Activated CD4-positive, alpha-beta T cell treated with anti-CD3 and anti-CD28 coated beads, Interleukin-2, amount 10 ng/mL, durations not matched to agents 24 days and 14 days (primary cell): Measurements from ENCODE around the gene PSMA8. TPM values are rescaled to one million over a fixed set of nuclear protein-coding genes. Genes with fewer than 3 reads are reported as not detected.
"Not testable (repeated sequence)": the region's sequence is repeated elsewhere in the genome, so short reads cannot be mapped to it uniquely, and the experiment has no call there.

Experiments
- DNase-seq: peaks from one replicate; pipeline ENCODE4 v3.0.0; 2022
- H3K27ac Mint-ChIP-seq: one replicate; pipeline ENCODE4 v1.8.0; 2022; ENCODE audit warnings: mild to moderate bottlenecking, mixed read lengths
- H3K27me3 Mint-ChIP-seq: one replicate; pipeline ENCODE4 v1.8.0; 2022; ENCODE audit warnings: mixed read lengths
- H3K36me3 Mint-ChIP-seq: one replicate; pipeline ENCODE4 v1.8.0; 2022; ENCODE audit warnings: low read depth, mild to moderate bottlenecking, mixed read lengths
- H3K4me1 Mint-ChIP-seq: one replicate; pipeline ENCODE4 v1.8.0; 2021; ENCODE audit warnings: mixed read lengths
- H3K4me3 Mint-ChIP-seq: one replicate; pipeline ENCODE4 v1.8.0; 2022; ENCODE audit warnings: mild to moderate bottlenecking, moderate library complexity, mixed read lengths
- H3K9me3 Mint-ChIP-seq: one replicate; pipeline ENCODE4 v1.8.0; 2021; ENCODE audit warnings: mixed read lengths
- intact Hi-C: fragments of 100-400 bp; cut with micrococcal nuclease; formaldehyde crosslinking; loops from one replicate; pipeline ENCODE4 v1.15.1; 2023
- total RNA-seq: library from RNA; stranded (reverse); gene quantifications from 2 replicates; pipeline ENCODE4 v1.2.3, GENCODE V29; 2022

Gene PSMA8
- total RNA-seq, 1 donor from 2014 or later: 0.93 TPM

DNA sequence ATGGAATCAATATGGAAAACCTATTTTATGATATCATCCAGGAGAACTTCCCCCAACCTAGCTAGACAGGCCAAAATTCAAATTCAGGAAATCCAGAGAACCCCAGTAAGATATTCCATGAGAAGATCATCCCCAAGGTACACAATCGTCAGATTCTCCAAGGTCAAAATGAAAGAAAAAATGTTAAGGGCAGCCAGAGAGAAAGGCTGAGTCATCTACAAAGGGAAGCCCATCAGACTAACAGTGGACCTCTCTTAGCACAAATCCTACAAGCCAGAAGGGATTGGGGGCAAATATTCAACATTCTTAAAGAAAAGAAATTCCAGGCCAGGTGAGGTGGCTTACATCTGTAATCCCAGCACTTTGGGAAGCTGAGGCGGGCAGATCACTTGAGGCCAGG lies 11.7 kb upstream of the PSMA8 start:
- H3K27ac Mint-ChIP-seq, H3K4me1 Mint-ChIP-seq, DNase-seq, H3K4me3 Mint-ChIP-seq, H3K36me3 Mint-ChIP-seq, intact Hi-C loops, H3K9me3 Mint-ChIP-seq, H3K27me3 Mint-ChIP-seq: not testable (repeated sequence)

DNA sequence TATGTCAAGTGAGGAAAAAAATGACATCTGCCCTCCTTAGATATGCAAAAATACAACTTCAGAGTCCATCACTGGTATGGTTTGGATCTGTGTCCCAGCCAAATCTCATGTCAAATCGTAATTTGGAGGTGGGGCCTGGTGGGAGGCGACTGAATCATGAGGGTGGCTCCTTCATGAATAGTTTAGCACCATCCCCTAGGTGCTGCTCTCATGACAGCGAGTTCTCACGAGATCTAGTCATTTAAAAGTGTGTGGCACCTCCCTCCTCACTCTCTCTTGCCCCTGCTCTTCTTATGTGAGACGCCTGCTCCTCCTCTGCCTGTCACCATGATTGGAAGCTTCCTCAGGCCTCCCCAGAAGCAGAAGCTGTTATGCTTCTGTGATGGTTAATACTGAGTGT lies 5.9 kb upstream of the PSMA8 start:
- peaks cover 4% of the 10 kb centered on the region for H3K9me3 Mint-ChIP-seq
- H3K27me3 Mint-ChIP-seq: no peaks in the 10 kb centered on the region
- no peak overlapping the region for H3K27ac Mint-ChIP-seq
- no peaks in the 10 kb centered on the region for H3K4me1 Mint-ChIP-seq
- intact Hi-C loops: no loop called here
- no peak for DNase-seq
- H3K4me3 Mint-ChIP-seq: no peak overlapping the region
- no peaks in the 10 kb centered on the region for H3K36me3 Mint-ChIP-seq

DNA sequence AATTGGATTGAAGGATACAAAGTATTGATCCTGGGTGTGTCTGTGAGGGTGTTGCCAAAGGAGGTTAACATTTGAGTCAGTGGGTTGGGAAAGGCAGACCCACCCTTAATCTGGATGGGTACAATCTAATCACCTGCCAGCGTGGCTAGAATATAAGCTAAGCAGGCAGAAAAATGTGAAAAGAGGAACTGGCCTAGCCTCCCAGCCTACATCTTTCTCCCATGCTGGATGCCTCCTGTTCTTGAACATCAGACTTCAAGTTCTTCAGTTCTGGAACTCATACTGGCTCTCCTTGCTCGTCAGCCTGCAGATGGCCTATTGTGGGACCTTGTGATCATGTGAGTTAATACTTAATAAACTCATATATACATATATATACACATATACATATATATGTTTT lies 5.5 kb upstream of the PSMA8 start:
- H3K27me3 Mint-ChIP-seq, H3K36me3 Mint-ChIP-seq, intact Hi-C loops, H3K9me3 Mint-ChIP-seq, H3K4me3 Mint-ChIP-seq, H3K4me1 Mint-ChIP-seq, H3K27ac Mint-ChIP-seq, DNase-seq: not testable (repeated sequence)

DNA sequence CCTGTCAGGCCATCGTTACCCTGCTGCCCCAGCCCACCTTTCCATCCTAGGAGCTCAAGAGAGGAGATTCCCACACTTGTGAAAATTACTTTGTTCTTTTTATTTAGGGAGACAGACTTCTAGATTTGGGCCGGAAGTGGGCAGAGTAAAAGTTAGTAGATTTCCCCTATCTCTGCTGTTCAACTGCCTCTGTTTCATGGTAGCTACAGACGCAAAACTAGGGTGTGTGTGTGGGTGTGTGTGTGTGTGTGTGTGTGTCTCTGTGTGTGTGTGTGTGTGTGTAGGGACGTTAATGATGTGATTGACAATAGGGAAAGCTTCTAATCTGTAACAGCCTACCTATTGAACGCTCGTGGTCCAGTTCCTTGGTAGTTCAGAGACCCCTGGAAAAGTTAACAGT lies 438 bp downstream of the PSMA8 start:
- no peaks in the 10 kb centered on the region for H3K27me3 Mint-ChIP-seq
- peak overlapping the region; percentile 83 for H3K27ac Mint-ChIP-seq
- peaks cover 2% of the 10 kb centered on the region for H3K4me1 Mint-ChIP-seq
- no peak for DNase-seq
- H3K4me3 Mint-ChIP-seq: peak overlapping the region; percentile 80
- no peaks in the 10 kb centered on the region for H3K36me3 Mint-ChIP-seq
- H3K9me3 Mint-ChIP-seq: peaks cover under 1% of the 10 kb centered on the region
- intact Hi-C loops: no loop called here

DNA sequence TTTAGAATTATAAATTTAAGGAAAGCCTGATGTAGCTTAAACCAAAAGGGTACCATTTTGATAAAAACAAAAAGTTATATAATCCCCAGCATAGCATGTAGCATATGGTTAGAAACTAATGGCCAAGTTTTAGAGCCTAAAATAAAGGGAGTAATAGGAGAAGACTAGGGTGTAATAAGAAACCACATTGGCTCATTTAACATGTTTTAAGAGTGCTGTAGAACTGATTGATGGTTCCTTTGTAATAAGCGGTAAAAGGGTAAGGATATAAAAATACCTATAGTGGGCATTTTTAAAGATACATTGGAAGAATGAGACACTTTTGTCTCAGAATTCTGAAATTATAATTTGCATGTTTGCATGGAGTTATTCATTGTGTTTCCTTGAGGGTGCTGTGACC lies 1.9 kb downstream of the PSMA8 start:
- Mint-ChIP-seq H3K27ac (no peak overlapping the region), H3K4me1 (peaks cover 2% of the 10 kb centered on the region), H3K27me3 (no peaks in the 10 kb centered on the region), H3K9me3 (peaks cover 9% of the 10 kb centered on the region), H3K36me3 (no peaks in the 10 kb centered on the region), H3K4me3 (no peak overlapping the region)
- no peak for DNase-seq
- intact Hi-C loops: no loop called here

DNA sequence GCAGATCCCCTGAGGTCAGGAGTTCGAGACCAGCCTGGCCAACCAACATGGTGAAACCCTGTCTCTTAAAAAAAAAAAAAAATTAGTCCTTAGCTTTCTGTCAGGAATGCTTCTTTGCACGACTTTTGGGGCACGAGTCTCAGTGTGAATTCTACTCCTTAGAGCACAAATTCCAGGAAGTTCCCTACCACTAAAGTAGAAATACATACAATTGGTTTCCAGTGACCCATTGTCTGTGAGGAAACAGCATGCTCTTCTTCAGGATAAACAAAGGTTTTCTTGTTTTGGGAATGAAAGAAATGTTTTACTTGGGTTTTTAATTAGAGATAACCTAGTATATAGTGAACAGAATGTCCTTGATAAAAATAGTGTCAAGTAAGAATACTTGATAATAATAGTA lies 23.7 kb downstream of the PSMA8 start:
- intact Hi-C loops: no loop called here
- no peak for DNase-seq

DNA sequence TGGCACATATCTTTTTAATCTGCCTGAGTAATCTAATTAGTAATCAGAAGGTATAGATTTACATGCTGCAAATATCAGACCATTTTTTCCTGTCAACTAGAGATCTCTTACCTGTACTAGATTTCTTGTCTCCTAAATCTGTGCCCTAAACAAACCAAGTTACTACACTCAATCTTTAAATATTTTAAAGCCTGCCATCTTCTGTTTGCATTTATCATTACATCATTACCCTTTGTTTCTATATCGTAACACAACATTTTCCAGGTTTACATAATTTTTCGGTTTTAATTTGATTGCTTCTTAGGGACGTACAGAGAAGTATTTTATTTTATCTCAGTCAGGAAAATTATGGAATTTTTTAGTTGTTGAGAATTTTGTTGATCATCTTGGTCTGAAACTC lies 25.7 kb downstream of the PSMA8 start:
- intact Hi-C loops: loop anchor here (2.0 kb wide), 1 partner anchor 239 kb away; no protein-coding TSS in a partner anchor
- H3K27ac Mint-ChIP-seq: no peak overlapping the region
- no peaks in the 10 kb centered on the region for H3K36me3 Mint-ChIP-seq
- H3K4me3 Mint-ChIP-seq: no peak overlapping the region
- H3K4me1 Mint-ChIP-seq: no peaks in the 10 kb centered on the region
- no peak for DNase-seq
- no peaks in the 10 kb centered on the region for H3K9me3 Mint-ChIP-seq
- peaks cover 4% of the 10 kb centered on the region for H3K27me3 Mint-ChIP-seq

More for the DNA sequence above, 23.7 kb downstream of the PSMA8 start:
- Mint-ChIP-seq H3K36me3 (no peaks in the 10 kb centered on the region), H3K4me3 (no peak overlapping the region), H3K27ac (no peak overlapping the region), H3K4me1 (no peaks in the 10 kb centered on the region), H3K27me3 (peaks cover 6% of the 10 kb centered on the region), H3K9me3 (no peaks in the 10 kb centered on the region)

DNA sequence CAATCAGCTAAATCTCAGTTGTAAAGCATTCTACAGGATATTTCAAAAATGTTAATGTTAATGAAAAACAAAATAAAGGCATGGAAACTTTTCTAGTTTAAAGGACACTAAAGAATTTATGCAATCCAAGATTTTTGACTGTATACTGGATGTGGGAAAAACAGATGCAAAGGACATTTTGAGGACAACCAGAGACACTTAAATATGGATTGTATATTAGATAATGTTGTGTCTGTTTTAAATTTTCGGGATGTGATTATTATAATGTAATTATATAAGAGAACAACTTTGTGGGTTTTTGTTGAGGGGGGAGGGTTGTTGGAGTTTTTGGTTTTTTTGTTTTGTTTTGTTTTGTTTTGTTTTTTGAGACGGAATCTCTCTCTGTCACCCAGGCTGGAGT lies 30.9 kb downstream of the PSMA8 start:
- Mint-ChIP-seq H3K9me3 (no peaks in the 10 kb centered on the region), H3K36me3 (no peaks in the 10 kb centered on the region), H3K4me3 (no peak overlapping the region), H3K4me1 (no peaks in the 10 kb centered on the region), H3K27ac (no peak overlapping the region), H3K27me3 (no peaks in the 10 kb centered on the region)
- no peak for DNase-seq
- intact Hi-C loops: no loop called here

DNA sequence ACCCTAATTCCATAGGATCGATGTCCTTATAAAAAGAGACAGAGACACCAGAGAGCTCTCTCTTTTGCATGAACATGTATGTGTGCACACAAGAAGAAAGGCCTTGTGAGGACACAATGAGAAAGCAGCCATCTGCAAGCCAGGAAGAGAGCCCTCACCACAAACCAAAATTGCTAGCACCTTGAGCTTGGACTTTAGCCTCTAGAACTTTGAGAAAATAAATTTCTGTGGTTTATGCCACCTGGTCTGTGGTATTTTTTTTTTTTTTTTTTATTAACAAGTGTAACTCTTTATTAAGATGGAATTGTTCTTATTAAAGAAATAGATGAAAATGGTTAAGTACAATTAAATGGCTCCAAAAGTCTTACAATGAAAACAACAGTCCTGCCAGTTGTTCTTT lies 33.9 kb downstream of the PSMA8 start:
- H3K27ac Mint-ChIP-seq, H3K36me3 Mint-ChIP-seq, H3K4me1 Mint-ChIP-seq, intact Hi-C loops, H3K9me3 Mint-ChIP-seq, DNase-seq, H3K27me3 Mint-ChIP-seq, H3K4me3 Mint-ChIP-seq: not testable (repeated sequence)

DNA sequence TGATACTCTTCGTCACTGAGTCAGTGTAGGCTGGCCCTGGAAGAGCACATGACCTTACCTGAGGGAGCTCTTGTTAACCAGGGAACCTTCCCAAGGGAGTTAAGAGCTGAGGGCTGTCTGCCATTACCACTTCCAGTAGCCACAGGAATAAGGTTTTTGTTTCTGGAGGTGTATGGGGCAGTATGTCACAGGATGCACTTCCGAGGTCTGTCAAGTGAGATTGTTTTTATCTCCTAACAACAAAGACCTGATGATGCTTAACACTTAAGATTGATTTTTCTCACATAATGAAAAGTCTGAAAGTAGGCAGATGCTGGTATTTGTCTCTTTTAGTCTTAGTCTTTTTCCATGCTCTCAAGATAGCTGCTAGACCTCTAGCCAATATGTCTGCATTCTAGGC lies 41.8 kb downstream of the PSMA8 start:
- no peaks in the 10 kb centered on the region for H3K27me3 Mint-ChIP-seq
- no peak for DNase-seq
- H3K4me1 Mint-ChIP-seq: peaks cover 12% of the 10 kb centered on the region
- no peaks in the 10 kb centered on the region for H3K36me3 Mint-ChIP-seq
- no peaks in the 10 kb centered on the region for H3K9me3 Mint-ChIP-seq
- no peak overlapping the region for H3K27ac Mint-ChIP-seq
- intact Hi-C loops: no loop called here
- no peak overlapping the region for H3K4me3 Mint-ChIP-seq

DNA sequence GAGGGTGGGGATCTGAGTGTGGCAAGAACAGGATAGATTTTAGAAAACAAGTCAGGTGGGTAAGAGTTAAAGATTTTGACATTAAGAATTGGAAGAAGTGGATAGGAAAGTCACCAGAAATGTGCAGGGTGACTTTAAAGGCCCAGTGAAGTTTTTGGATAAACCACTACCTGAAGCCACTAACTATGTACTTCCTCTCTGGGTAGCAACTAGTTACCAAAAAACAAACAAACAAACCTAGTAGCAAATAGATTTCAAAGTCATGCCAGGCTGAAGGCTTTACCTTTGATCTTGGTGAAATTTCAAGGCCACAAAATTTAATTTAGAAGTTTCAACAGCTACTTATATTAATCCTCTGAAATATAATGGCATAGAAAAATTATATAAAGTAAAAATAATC lies 42.5 kb downstream of the PSMA8 start:
- no peak overlapping the region for H3K4me3 Mint-ChIP-seq
- no peak for DNase-seq
- no peaks in the 10 kb centered on the region for H3K27me3 Mint-ChIP-seq
- H3K27ac Mint-ChIP-seq: no peak overlapping the region
- peaks cover 12% of the 10 kb centered on the region for H3K4me1 Mint-ChIP-seq
- intact Hi-C loops: no loop called here
- H3K9me3 Mint-ChIP-seq: no peaks in the 10 kb centered on the region
- H3K36me3 Mint-ChIP-seq: no peaks in the 10 kb centered on the region

DNA sequence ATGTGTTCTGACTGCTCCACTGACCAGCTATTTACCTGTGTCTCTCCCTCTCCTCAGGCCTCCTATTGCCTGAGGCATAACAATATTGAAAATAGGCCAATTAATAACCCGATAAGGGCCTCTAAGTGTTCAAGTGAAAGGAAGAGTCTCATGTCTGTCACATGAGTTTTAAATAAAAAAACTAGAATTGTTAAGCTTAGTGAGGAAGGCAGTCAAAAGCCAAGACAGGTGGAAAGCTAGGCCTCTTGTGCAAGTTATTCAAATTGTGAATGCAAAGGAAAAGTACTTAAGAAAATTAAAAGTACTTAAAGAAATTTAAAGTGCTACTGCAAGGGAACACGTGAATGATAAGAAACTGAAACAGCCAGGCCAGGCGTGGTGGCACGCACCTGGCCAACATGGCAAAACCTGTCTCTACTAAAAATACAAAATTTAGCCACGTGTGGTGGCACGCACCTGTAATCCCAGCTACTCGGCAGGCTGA lies 47.7 kb downstream of the PSMA8 start:
- Mint-ChIP-seq H3K4me1 (peaks cover 6% of the 10 kb centered on the region), H3K9me3 (no peaks in the 10 kb centered on the region), H3K4me3 (no peak overlapping the region), H3K36me3 (no peaks in the 10 kb centered on the region), H3K27ac (no peak overlapping the region), H3K27me3 (no peaks in the 10 kb centered on the region)
- no peak for DNase-seq
- intact Hi-C loops: no loop called here

DNA sequence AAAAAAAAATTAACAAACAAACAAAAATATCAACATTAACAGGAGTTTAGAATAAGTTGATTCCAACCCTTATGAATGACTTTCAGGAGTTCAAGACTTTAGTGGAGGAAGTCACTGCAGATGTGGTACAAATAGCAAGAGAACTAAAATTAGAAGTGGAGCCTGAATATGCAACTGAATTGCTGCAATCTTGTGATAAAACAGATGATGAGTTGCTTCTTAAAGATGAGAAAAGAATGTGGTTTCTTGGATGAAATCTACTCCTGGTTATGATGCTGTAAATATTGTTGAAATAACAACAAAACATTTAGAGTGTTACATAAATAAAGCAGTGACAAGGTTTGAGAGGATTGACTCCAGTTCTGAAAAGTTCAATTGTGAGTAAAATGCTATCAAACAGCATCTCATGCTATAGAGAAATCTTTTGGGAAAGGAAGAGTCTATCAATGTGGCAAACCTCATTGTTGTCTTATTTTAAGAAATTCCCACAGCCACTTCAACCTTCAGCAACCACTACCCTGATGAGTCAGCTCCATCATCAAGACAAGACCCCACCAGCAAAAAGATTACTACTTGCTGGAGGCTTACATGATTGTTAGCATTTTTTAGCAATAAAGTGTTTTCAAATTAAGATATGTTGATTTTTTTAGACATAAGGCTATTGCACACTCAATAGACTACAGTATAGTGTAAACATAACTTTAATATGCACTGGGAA lies 49.9 kb downstream of the PSMA8 start:
- H3K27ac Mint-ChIP-seq: no peak overlapping the region
- no peak for DNase-seq
- no peak overlapping the region for H3K4me3 Mint-ChIP-seq
- peaks cover 5% of the 10 kb centered on the region for H3K9me3 Mint-ChIP-seq
- no peaks in the 10 kb centered on the region for H3K36me3 Mint-ChIP-seq
- intact Hi-C loops: no loop called here
- peaks cover 6% of the 10 kb centered on the region for H3K4me1 Mint-ChIP-seq
- no peaks in the 10 kb centered on the region for H3K27me3 Mint-ChIP-seq

DNA sequence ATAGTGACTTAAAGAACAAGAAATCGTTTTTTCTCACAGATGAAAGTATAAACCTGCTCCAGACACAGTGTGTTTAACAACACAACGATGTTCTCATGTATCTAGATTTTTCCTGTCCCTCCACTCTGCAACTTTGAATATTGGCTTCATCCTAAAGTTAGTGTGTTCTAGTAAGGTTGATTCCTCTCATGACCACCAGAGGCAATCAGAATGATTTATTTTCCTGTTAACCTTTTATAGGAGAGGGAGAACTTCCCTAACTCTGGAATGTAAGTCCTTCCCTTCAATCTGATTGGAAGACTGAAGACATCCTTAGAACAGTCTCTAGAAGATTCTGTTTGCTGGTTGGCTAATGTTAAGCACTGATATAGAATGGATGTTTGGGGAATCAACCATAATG lies 51.6 kb downstream of the PSMA8 start:
- intact Hi-C loops: no loop called here
- no peak overlapping the region for H3K4me3 Mint-ChIP-seq
- H3K4me1 Mint-ChIP-seq: peaks cover 14% of the 10 kb centered on the region
- H3K9me3 Mint-ChIP-seq: peaks cover 5% of the 10 kb centered on the region
- no peaks in the 10 kb centered on the region for H3K36me3 Mint-ChIP-seq
- no peak overlapping the region for H3K27ac Mint-ChIP-seq
- DNase-seq: no peak
- no peaks in the 10 kb centered on the region for H3K27me3 Mint-ChIP-seq

DNA sequence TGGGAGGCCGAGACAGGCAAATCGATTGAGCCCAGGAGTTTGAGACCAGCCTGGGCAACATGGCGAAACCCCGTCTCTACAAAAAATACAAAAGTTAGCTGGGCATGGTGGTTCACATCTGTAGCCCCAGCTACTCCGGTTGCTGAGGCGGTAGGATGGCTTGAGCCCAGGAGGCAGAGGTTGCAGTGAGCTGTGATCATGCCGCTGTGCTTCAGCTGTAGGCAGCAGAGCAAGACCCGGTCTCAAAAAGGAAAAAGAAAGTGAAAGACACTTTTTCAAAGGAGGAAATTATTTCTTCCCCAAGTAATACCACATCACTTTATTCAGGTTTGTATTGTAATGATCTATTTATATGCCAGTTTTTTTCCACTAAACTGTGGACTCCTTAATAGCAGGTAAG lies 56.8 kb downstream of the PSMA8 start:
- peak overlapping the region; percentile 79 for H3K4me3 Mint-ChIP-seq
- intact Hi-C loops: loop anchor here (5.0 kb wide), 1 partner anchor 37 kb away; the partner anchor contains the start of gene TAF4B

More for the DNA sequence above, 56.8 kb downstream of the PSMA8 start:
- H3K9me3 Mint-ChIP-seq: peaks cover 5% of the 10 kb centered on the region
- H3K27ac Mint-ChIP-seq: peak overlapping the region; percentile 77
- no peaks in the 10 kb centered on the region for H3K36me3 Mint-ChIP-seq
- DNase-seq: peak; percentile 83
- peaks cover 16% of the 10 kb centered on the region for H3K4me1 Mint-ChIP-seq
- H3K27me3 Mint-ChIP-seq: no peaks in the 10 kb centered on the region
